Placental epithelial cell (primary cell): ENCODE results near the gene CDX1. TPM values are rescaled to one million over a fixed set of nuclear protein-coding genes. Genes with fewer than 3 reads are reported as not detected.

Source experiments
- total RNA-seq: library from RNA; depleted of rRNA; stranded (reverse); fragments of >200 nt; gene quantifications from 2 replicates; pipeline ENCODE4 v1.2.3, GENCODE V29; 2012

Gene CDX1
- total RNA-seq = 0.39 TPM in 1 of 2 replicates, not detected in the other

DNA sequence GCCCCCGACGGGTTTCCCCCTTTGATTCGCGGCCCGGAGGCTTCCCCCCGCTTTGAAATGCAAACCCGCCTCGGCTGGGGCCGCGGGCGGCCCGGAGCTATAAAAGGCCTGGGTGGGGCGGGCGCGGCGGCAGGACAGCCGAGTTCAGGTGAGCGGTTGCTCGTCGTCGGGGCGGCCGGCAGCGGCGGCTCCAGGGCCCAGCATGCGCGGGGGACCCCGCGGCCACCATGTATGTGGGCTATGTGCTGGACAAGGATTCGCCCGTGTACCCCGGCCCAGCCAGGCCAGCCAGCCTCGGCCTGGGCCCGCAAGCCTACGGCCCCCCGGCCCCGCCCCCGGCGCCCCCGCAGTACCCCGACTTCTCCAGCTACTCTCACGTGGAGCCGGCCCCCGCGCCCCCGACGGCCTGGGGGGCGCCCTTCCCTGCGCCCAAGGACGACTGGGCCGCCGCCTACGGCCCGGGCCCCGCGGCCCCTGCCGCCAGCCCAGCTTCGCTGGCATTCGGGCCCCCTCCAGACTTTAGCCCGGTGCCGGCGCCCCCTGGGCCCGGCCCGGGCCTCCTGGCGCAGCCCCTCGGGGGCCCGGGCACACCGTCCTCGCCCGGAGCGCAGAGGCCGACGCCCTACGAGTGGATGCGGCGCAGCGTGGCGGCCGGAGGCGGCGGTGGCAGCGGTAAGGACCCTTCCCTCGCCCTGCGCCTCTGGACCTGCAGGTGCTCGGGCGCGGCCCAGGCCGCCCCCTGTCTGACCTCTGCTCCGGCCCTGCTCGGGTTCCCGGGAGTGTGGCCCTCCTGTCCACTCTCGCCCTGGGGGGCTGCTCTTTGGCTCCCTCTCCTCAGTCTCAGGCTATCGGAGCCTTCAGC is at the start of gene CDX1:
TSS of gene CDX1 (plus strand) at position 129 of the 862 bp plus-strand sequence. CDS start at position 228, 99 bp downstream.

GRCh38 chr5:150155258-150156026 is 11.1 kb upstream of the CDX1 start, which contains the start of gene PDGFRB:
PDGFRB (minus strand) TSS chr5:150155845; CDS start chr5:150137047, 18,798 bp downstream.

DNA sequence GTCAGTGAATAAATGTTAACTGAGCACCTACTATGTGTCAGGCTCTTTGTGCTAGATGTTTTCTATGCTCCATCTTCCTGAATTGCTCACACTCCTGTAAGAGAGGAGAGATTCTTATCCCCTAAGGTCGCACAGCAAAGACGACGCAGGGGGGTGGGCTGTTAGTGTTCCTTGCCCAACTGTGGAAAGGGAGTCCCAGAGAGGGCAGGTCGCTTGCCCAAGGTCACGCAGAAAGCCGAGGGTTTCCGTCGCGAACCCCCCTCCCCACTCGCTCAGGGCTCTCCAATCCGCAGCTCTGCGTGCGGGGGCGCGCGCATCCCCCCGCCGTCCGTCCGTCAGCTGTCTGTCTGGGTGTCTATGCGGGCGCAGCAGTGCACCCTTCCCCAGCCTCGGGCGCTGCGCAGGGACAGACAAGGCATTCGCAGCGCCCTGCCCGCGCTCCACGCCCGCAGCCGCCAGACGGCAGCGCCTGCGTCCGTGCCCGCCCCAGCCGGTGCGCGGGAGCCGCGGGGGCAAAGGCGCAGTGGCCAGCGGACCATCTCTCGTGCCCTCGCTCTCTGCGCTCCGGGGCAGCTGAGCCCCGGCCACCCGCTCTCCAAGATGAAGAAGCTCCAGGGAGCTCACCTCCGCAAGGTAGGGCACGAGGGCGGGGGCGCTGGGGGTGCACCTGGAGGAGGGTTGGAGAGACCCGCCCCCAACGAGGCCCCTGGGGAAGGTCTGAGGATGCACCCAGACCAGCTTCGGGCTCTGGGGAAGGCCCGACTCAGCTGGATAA is 23.3 kb downstream of the CDX1 start, which contains the start of gene SLC6A7:
TSS of gene SLC6A7 (plus strand) at position 335 of the 775 bp plus-strand sequence. CDS start at position 601, 266 bp downstream.

Other genes with a start within 250 kb of the CDX1 start
- gene PDE6A, start 222.0 kb upstream of the CDX1 start, total RNA-seq = 0.11 TPM in 1 of 2 replicates, not detected in the other
- 9.4 and 29.5 TPM in 2 replicates for gene SLC26A2, start 206.0 kb upstream of the CDX1 start, total RNA-seq
- gene TIGD6, start 166.1 kb upstream of the CDX1 start, total RNA-seq = 5.7 and 9.4 TPM in 2 replicates
- 30.6 and 33.4 TPM in 2 replicates for gene HMGXB3, start 166.0 kb upstream of the CDX1 start, total RNA-seq
- gene CSF1R, start 80.2 kb upstream of the CDX1 start, total RNA-seq = 46.7 and 87.8 TPM in 2 replicates
- 10.2 and 10.6 TPM in 2 replicates for gene PDGFRB, start 10.9 kb upstream of the CDX1 start, total RNA-seq
- not detected in 2 replicates for gene SLC6A7, start 23.3 kb downstream of the CDX1 start, total RNA-seq
- 0.79 TPM in 1 of 2 replicates, not detected in the other for gene CAMK2A, start 123.0 kb downstream of the CDX1 start, total RNA-seq
- gene ARSI, start 136.1 kb downstream of the CDX1 start, total RNA-seq = 9.4 and 12.5 TPM in 2 replicates
- 14.5 and 15.6 TPM in 2 replicates for gene TCOF1, start 190.9 kb downstream of the CDX1 start, total RNA-seq
- 7.5 and 7.9 TPM in 2 replicates for gene CD74, start 246.1 kb downstream of the CDX1 start, total RNA-seq